ENCODE data around the gene CNTNAP5. TPM values are rescaled to one million over a fixed set of nuclear protein-coding genes. Genes with fewer than 3 reads are reported as not detected.

Gene CNTNAP5
- total RNA-seq, 1 donor from 2014 or later, result 22.0 TPM

GRCh38 chr2:124254621-124255020, 229.5 kb downstream of the CNTNAP5 start:
- Mint-ChIP-seq H3K27me3 (ENCODE audit: unreplicated experiment) (no peaks in the 10 kb centered on the region), H3K27ac (ENCODE audit: unreplicated experiment) (no peak overlapping the region), H3K4me1 (ENCODE audit: low read depth, unreplicated experiment) (no peaks in the 10 kb centered on the region), H3K36me3 (ENCODE audit: unreplicated experiment) (no peaks in the 10 kb centered on the region), H3K4me3 (ENCODE audit: unreplicated experiment) (no peak overlapping the region), H3K9me3 (ENCODE audit: unreplicated experiment) (peaks cover 2% of the 10 kb centered on the region)
- no peak for DNase-seq
- TF ChIP-seq CTCF (IDR thresholded peaks at IDR 0.05; ENCODE audit: partially characterized antibody, unreplicated experiment), result no peak

GRCh38 chr2:124257120-124257519, 232.0 kb downstream of the CNTNAP5 start:
- H3K4me1 Mint-ChIP-seq (ENCODE audit: low read depth, unreplicated experiment), result no peaks in the 10 kb centered on the region
- no peak for DNase-seq
- H3K27me3 Mint-ChIP-seq (ENCODE audit: unreplicated experiment), result no peaks in the 10 kb centered on the region
- peaks cover 2% of the 10 kb centered on the region for H3K9me3 Mint-ChIP-seq (ENCODE audit: unreplicated experiment)
- no peak overlapping the region for H3K27ac Mint-ChIP-seq (ENCODE audit: unreplicated experiment)
- H3K36me3 Mint-ChIP-seq (ENCODE audit: unreplicated experiment), result no peaks in the 10 kb centered on the region
- H3K4me3 Mint-ChIP-seq (ENCODE audit: unreplicated experiment), result no peak overlapping the region
- no peak for TF ChIP-seq CTCF (IDR thresholded peaks at IDR 0.05; ENCODE audit: partially characterized antibody, unreplicated experiment)

GRCh38 chr2:124258140-124258880, 233.2 kb downstream of the CNTNAP5 start:
- Mint-ChIP-seq H3K4me3 (ENCODE audit: unreplicated experiment) (no peak overlapping the region), H3K36me3 (ENCODE audit: unreplicated experiment) (no peaks in the 10 kb centered on the region), H3K4me1 (ENCODE audit: low read depth, unreplicated experiment) (no peaks in the 10 kb centered on the region), H3K9me3 (ENCODE audit: unreplicated experiment) (peaks cover 2% of the 10 kb centered on the region), H3K27ac (ENCODE audit: unreplicated experiment) (no peak overlapping the region), H3K27me3 (ENCODE audit: unreplicated experiment) (no peaks in the 10 kb centered on the region)
- no peak for DNase-seq
- TF ChIP-seq CTCF (IDR thresholded peaks at IDR 0.05; ENCODE audit: partially characterized antibody, unreplicated experiment), result no peak

- peaks cover 2% of the 10 kb centered on the region for H3K9me3 Mint-ChIP-seq (ENCODE audit: unreplicated experiment)
Observed at GRCh38 chr2:124261456-124261855, 236.4 kb downstream of the CNTNAP5 start.

More at GRCh38 chr2:124261456-124261855, 236.4 kb downstream of the CNTNAP5 start:
- no peaks in the 10 kb centered on the region for H3K27me3 Mint-ChIP-seq (ENCODE audit: unreplicated experiment)
- no peaks in the 10 kb centered on the region for H3K36me3 Mint-ChIP-seq (ENCODE audit: unreplicated experiment)
- DNase-seq, result no peak
- peaks cover 5% of the 10 kb centered on the region for H3K4me1 Mint-ChIP-seq (ENCODE audit: low read depth, unreplicated experiment)
- H3K27ac Mint-ChIP-seq (ENCODE audit: unreplicated experiment), result no peak overlapping the region
- TF ChIP-seq CTCF (IDR thresholded peaks at IDR 0.05; ENCODE audit: partially characterized antibody, unreplicated experiment), result no peak
- no peak overlapping the region for H3K4me3 Mint-ChIP-seq (ENCODE audit: unreplicated experiment)
